ENCODE measurements around the gene FAM24B.

FAM24B gene

DNA sequence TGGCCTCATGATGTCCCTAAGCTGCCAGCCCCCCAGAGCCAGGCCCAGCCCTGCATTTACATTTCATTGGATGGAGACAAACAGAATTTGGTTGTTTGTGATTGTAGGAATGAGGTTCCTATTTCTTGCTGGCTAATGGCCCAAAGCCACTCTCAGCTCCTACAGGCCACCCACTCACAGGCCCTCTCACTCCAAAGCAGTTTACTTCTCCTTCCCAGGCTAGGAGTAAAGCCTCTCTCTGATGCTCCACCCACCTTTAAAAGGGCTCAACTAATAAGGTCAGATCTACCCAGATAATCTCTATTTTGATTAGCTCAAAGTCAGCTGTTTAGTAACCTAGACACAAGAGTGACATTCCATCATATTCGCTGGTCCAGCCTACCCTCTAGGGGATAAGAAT is 22.5 kb downstream of the FAM24B start:
- DNase-seq: no peak

DNA sequence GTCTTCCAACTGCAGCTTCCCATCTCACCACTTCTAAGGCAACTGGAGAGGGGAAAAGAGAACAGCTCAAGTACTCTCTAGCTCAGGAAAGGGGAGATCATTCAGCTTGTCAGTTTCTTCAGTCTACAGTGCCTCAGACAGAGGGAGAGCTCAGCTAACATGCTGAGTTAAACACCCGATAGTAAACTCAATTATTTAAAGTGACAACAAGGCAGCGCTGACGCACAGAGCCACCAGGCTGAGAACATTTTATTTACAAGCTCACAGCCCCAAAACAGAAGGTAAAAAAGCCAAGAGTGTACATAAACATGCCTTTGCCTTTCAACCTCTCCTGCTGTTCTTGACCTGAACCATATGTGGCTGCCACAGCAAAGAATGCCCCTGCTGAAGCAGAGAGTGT is 23.6 kb downstream of the FAM24B start:
- no peak for DNase-seq

DNA sequence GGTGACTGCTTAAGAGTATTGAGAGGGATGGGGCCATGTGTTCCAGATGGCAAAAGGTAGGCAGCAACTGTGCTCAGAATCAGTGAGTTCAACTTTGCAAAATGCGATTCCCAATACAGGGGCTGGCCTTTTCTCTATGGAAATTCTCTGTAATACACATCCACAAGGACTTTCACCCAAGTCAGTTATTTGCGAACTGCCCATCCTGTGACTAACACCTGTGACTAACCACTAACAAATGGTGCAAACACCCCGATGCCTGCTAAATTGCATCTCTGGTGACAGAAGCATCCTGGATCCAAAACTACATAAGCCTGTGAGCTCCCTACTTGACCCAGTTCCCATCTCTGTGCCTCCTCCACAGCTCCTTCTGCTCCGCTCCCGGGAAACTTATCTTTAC is 24.7 kb downstream of the FAM24B start:
- DNase-seq: no peak

DNA sequence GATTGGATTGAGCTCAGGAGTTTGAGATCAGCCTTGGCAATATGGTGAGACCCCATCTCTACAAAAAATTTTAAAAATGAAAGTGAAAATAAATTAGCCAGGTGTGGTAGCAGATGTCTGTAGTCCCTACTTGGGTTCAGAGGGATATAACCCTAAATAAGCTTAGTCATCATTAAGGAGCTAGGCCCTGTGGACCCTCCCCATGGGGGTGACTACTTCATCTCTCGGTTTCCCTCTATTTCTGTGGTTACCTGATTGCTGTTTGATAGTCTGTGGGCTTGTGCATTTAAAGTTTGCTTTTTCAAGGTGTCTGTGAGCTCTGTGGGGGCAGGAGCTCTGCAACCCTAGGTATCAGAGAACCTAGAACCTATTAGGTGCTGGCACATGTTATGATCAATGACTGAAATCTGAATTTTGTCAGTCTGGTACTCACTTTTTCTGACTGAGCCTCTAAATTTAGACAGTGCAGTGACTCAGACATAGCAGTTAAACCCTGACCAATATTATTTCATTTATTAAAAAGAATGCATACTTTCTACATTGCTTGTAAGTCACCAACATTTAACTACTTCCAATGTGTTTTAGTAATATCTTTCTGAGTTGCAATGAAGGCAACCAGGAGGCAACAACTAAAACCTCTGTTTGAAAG is 25.6 kb downstream of the FAM24B start:
- no peak for DNase-seq

DNA sequence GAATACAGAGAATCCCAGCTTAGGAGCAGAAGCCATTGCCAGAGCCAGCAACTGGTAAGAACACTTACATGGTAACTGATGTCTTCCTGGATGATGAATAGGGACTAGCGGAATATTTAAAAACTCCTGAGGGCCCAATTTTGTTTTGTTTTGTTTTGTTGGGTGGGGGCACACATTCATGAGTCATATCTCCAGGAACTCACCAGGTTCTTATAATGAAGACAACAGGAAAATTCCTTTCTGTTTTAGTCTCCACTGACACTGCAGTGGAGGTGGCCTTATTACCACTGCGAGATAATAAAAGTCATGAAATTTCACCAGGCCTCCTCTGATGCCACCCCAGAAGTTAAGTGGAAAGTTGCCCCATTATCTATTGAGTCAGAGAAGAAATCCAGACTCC is 27.1 kb downstream of the FAM24B start:
- no peak for DNase-seq

DNA sequence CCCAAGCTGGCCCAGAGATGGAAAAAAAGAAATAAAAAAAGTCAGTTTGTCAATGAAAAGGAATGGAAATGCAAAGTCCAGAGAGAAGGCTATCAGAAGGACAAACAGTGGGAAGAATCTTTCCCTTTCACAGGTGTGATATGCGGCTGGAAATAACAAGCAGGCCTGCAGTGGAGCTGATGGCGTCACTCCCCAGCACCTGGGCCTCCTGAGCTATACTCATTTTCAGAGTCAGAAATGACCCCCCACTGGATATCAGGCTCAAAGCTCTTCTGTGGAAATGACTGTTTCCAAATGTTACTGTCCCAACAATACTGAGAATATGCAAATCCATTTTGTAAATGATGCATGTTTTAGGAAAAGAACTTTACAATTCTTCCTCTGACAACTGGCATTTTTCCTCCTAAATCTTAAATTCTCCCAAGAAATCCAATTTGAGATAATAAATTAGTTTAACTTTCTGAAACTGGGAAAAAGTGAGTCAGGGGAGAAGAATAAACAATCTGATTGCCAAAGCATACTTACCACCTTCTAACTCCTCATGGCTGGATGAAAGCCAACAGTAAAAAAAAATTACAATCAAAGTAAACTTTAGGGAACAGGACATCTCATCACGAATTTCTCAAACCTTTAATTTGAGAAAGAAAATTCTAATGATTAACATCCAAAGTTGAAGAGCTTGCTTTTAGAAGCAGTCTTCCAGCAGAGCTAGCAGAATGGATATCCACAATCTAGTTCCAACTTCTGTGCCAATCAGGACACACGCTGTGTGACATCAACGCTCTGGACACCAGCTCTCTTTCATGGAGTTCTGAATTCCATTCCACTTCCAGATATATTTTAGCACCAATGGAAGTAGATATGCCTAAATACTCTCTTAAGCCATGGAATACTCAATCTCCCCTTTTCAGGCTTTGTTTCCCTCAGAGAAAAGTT is 28.4 kb downstream of the FAM24B start:
- DNase-seq: no peak

DNA sequence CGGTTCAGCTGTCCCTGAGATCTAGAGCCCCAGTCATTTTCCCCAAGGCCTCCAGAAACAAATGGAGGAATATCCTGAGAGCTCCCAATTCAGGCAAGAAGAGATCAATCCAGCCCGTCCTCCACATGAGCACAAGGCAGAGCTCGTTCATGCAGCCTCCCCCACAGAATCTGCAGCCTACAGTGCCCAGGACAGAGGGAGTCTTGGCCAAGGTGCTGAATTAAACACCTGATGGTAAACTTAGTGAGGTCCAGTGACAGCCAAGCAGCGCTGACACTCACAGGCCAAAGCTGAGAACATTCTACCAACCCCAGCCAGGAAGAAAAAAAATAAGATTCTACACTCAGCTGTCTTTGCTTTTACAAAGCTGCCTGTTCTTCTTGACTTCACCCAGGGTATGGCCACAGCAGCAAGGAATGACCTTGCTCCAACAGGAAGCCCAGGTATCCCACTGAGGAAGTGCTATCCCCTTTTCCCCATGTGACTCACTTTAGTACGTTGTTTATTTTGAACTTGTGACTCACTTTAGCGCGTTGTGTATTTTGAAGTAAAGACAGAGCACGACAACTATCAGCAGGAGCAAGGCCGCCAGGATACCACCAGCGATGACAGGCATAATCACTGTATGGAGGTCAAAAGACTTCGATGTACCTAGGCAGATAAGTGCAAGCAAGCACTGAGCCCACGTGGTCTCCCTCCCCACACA is 29.3 kb downstream of the FAM24B start:
- no peak for DNase-seq

DNA sequence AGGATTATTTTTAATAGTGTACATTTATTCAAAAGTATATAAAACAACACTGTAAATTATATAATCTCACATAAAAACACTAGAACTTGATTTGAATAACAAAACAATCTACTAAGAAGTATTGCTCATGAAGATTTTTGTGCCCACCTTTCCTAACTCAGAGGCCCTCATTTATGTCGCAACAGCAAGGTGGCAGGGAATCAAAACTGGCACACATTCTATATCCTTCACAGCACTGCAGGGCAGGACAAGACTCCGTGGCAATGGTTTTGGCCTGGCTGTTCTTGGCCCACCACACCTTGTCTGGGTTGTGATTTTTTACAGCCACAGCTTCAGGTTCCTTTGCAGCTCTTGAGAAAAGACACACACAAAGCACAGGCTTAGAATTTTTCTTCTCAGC is 30.3 kb downstream of the FAM24B start:
- DNase-seq: no peak

DNA sequence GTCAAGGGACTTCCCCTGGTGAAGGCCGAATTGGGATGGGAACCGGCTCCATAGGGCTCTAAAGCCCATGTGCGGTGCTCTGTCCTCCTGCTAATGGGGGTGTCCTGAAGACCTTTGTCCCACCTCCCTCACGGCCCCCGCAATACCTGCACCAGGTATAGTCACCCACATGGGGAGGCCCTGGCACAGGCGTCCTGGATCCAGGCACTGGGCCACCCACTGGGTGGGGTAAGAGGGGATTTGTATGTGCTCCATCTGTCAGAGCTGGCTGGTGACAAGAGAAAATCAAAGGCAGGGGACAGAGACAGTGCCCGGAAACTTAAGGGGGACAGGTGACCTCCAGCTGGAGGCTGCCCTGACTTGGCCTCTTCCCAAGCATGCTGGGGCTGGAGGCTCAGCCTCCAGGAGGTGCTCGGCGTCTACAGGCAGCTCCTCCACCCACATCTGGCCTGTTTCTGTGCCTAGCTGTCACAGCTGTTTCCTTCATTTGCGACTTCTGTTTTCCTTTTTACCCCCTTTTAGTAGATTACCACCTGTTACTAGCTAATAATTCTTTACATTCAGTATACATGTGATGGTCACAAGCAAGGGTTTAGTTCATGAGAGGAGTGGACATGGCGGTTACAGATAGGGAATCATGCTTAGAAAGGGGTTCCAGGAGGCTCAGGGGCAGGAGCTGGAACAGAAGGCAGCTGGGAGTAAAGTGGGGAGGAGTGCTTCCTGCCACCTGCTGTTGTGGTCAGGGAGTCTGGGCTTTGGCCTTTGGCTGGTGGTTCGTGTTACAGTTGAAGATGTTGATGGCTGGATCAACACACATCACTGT is 31.4 kb downstream of the FAM24B start:
- no peak for DNase-seq

DNA sequence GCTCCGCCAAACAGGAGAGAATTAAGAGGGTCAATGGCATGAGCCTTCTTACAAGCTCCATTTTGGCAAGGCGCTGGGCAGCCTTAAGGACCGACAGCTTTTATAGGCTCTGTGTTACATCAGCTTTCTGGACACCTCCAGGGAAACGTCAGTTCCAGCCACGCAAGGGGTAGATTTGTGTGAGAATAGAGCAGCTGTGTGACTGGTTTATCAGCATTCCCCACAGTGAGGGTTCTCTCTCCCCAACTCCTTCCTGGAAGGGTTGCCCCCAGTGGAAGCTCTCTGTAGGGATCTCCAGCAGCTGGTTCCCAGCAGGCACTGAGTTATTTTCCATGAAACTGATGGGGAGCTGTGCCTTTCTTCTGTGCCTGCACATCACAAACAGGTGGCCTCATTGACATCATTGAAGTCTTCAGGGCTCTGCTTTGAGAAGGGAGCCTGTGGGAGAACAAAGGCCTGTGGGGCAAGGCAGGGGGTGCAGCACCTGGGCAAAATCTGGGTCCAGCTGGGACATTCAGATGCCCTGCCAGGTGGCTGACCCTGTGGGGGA is 33.5 kb downstream of the FAM24B start, which contains the start of gene CUZD1:
TSS of gene CUZD1 (minus strand) at position 75 of the 550 bp plus-strand sequence. CDS start at position 61, 14 bp downstream.
- DNase-seq: no peak

DNA sequence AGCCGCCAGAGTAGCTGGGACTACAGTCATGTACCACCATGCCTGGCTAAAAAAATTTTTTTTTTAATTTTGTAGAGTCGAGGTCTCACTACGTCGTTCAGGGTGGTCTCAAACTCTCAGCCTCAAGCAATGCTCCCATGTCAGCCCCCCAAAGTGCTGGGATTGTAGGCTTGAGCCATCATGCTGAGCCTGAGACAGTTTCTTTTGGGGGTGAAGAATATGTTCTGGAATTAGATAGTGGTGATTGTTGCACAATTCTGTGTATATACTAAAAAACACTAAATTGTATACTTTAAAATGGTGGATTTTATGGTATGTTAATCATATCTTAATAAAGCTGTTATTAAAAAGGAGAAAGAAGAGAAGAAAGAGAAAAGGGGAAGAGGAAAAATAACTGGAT is 35.2 kb downstream of the FAM24B start:
- no peak for DNase-seq

DNA sequence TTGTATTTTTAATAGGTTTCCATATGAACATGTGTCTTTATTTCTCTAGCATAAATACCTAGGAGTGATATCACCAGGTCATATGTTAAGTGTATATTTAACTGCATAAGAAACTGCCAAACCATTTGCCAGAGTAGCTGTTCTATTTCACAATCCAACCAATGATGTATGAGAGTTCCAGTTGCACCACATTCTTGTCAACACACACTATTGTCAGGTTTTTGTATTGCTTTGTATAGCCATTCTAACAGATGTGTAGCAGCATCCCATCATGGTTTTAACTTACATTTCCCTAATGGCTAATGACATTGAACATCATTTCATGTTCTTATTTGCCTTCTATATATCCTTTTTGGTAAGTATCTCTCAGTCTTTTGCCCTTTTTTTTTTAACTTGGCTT is 37.8 kb downstream of the FAM24B start:
- DNase-seq: no peak

DNA sequence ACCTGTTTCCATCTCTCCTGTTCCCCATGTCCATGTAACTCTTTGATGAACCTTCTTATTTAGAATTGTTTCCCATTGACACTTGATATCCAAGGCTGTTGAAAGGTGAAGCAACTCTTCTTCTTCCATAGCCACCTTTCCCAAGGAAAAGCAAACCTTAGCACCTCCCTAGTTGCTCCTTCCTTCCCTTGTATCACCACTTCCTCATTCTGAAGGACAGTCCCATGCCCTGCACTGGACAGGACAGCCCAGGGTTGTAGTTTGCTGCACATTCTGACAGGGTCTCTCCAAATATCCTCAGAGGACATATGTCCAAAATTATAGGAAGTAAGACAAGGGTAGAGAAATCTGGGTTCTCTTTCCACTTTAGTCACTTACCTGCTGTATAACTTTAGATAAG is 39.9 kb downstream of the FAM24B start:
- no peak for DNase-seq

DNA sequence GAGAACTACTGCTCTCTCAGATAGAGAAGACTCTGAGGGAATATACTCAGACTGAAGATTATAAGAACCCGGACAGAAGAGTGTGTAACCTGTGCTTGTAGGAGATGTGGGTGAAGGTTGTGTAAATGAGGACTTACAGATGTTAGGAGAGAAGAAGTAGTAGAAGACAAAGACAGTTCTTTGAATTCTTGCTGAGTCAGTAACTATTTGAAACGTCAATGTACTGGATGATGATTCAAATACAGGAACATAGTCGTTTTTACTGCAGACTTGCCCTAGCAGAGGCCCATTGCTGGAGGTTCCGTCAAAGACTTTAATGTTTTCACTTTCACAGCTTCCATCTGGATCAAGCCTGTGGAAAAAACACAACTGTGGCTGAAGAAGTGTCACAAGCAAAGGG is 40.5 kb downstream of the FAM24B start:
- DNase-seq: no peak

DNA sequence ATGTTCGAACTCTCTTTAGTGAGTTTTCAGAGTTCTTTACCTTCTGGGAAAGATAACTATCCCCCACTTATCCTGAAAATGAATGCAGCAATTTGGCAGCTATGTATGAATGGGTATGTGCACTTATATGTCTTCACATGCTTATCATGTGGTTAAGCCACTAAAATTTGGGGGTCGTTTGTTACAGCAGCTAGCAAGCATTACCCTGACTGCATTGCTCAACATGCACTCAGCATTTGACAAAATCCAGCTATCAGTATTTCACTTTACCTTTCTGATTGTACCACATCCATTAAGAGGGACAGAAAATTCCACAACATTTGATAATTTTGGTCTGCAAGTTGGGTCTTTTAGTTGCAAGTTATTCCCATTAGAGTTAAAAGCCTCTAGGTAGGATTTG is 43.5 kb downstream of the FAM24B start:
- no peak for DNase-seq

DNA sequence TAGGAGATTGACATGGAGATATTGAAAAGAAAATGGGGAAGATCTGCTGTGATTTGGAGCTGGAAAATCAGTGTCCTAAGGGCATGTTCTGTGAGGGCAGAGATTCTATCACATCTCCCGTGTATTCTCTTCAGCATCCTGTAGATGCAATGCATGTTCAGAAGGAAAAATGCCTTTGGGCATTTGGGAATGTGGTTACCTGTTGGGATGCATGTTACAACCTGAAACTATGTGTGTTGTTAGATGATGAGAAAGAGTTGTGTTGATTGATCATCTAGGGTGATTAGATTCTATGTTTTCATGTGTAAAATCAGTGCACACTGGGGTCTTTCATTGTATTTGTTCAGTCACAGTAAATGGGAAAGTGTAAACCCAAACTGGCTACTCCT is 48.4 kb downstream of the FAM24B start:
- DNase-seq: no peak

DNA sequence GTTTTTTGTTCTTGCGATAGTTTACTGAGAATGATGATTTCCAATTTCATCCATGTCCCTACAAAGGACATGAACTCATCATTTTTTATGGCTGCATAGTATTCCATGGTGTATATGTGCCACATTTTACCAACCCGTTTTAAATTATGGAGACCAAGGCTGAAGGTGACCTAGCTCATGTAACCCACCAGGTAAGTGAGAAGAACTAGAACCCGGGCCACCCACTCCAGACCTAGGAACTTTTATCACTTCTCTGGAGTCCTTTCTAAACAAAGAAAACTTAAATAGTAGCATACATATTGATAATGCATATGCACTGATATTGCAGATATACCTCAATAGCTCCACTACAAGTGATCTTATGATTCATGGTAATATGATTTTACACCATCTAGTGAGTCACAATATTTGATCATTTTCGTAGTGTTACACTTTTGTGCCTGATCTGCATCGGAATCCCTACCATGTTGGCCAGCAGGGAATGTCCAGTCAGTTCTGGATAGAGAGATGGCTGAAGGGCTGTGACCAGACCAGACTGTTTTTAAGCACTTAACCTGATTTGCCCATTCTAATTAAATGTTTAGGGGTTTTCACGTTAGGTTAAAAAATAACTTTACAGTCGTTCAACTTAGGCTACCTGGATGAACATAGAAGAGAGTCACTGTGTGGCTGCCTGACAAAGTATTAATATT is 49.0 kb downstream of the FAM24B start:
- DNase-seq: no peak

DNA sequence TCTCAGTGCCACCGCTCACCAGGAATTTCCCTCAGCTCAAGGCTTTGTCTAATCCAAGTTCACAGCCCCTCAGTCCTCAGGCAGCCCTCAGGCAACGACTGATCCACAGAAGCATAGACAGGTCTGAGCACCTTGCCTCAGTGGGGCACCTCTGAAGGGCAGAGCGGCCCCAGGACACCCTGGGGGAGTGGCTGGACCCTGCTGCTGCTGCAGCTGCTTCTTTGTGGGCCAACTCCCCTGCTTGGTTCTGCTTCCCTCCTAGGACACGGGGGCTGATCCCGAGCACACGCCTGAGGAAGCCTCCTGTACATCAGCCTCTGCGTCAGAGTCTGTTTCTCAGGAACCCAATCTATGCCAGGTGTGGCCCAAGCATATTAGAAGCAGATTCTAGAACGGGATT is 49.9 kb downstream of the FAM24B start:
- no peak for DNase-seq

DNA sequence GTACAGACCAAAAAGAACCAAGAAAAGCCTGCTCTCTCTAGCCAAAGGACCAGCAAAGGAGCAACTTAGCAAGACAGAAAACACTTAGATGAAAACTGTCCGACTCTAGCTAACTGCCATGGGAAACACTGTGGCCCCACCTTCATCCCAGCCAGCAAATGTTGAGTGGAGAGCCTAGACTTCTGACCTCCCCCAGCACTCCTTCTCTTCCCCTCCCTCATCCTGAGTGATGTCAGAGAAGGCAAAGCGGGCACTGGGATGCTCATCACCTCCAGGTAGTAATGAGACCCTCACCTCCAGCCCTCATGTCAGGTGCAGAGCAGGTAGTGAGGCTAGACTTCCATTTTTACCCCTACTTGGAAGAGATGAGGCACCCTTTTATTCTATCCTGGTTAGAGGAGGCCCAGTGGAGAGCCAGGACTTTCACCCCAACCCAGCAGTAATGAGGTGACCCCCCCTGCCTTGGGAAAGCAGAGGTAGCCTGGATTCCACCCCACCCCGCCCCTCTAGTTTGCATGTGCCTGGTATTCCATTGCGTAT is 50.6 kb downstream of the FAM24B start:
- no peak for DNase-seq

DNA sequence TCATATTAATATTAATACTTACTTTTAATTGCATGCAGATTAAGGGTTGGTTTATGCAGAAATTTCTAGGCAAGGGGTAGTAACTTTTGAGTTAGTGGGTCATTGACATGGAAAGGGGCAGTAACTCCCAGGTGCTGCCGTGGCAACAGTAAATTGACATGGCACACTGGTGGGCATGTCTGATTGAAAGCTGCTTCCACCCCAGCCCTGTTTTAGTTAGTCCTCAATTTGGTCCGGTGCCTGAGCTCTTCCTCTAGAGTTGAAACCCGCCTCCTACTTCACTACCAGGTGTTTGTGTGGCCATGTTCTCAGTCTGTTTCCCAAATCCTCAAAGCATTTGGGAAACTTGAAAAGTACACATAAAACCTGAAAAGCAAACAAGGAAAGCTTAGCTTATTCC is 52.1 kb downstream of the FAM24B start:
- DNase-seq: no peak

DNA sequence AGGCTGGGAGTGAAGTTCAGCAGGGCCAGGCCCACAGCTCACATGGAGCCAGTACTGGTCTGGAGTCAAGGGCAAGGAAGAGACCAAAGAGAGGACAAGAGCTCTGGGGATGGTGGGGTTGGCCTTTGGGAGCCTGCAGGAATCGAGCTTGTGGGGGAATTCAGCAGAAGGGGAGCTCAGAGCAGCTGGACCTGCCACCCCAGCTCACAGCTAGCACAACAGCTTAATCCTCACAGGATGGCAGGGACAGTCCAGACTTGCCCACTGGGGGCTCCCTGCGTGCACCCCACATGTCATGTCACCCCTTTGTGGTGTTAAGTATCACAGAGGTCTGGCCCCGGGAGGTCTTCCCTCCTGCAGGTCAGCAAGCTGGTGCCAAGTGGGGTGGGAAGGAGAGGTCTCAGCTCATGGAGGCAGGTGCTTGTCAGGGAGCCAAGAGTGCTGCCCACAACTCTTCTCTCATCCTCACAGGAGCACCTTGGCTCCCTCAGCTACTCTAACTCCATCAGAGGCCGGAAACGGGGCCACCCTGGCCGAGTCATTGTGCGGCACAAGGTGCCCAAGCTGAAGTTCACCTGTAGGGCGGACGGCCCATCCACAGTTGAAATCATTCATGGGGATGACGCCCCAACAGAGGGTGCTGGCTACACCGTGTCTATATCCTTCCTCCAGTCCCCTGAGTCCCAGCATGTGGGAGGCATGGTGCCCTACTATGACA is 56.2 kb downstream of the FAM24B start:
- DNase-seq: no peak

Data from GDM1 (cell line).